Measurements from ENCODE around the gene TOMM40L. TPM values are rescaled to one million over a fixed set of nuclear protein-coding genes. Genes with fewer than 3 reads are reported as not detected.
A peak's percentile ranks its signal among the peaks of the same experiment; 100 is the strongest.
"Not testable (repeated sequence)": the region's sequence is repeated elsewhere in the genome, so short reads cannot be mapped to it uniquely, and the experiment has no call there.

TOMM40L gene
- total RNA-seq, 1 donor, result 10.0 TPM

GRCh38 chr1:161223805-161224694 lies 1.8 kb upstream of the TOMM40L start:
- Histone ChIP-seq H3K27me3 (ENCODE audit: insufficient read depth, low read length) (no peaks in the 10 kb centered on the region), H3K9me3 (ENCODE audit: low read depth, low read length) (no peaks in the 10 kb centered on the region), H3K4me1 (ENCODE audit: insufficient read depth, low read length) (peaks cover 53% of the 10 kb centered on the region), H3K4me3 (ENCODE audit: low read length) (no peak overlapping the region)

GRCh38 chr1:161224695-161225087 lies 1.2 kb upstream of the TOMM40L start:
- not testable (repeated sequence) for H3K27me3 ChIP-seq (ENCODE audit: insufficient read depth, low read length); H3K9me3 ChIP-seq (ENCODE audit: low read depth, low read length); H3K4me3 ChIP-seq (ENCODE audit: low read length)
- peaks cover 47% of the 10 kb centered on the region for H3K4me1 ChIP-seq (ENCODE audit: insufficient read depth, low read length)

- H3K4me3 ChIP-seq (ENCODE audit: low read length), result no peak overlapping the region
- H3K9me3 ChIP-seq (ENCODE audit: low read depth, low read length), result no peaks in the 10 kb centered on the region
- H3K4me1 ChIP-seq (ENCODE audit: insufficient read depth, low read length), result peaks cover 47% of the 10 kb centered on the region
- no peaks in the 10 kb centered on the region for H3K27me3 ChIP-seq (ENCODE audit: insufficient read depth, low read length)
Measured at GRCh38 chr1:161225178-161225533, 704 bp upstream of the TOMM40L start.

- Histone ChIP-seq H3K4me1 (ENCODE audit: insufficient read depth, low read length) (peaks cover 42% of the 10 kb centered on the region), H3K27me3 (ENCODE audit: insufficient read depth, low read length) (no peaks in the 10 kb centered on the region), H3K4me3 (ENCODE audit: low read length) (peak overlapping the region; percentile 47), H3K9me3 (ENCODE audit: low read depth, low read length) (no peaks in the 10 kb centered on the region)
Measured at GRCh38 chr1:161226320-161226711, 456 bp downstream of the TOMM40L start.

GRCh38 chr1:161226759-161227158 lies 899 bp downstream of the TOMM40L start:
- peaks cover 42% of the 10 kb centered on the region for H3K4me1 ChIP-seq (ENCODE audit: insufficient read depth, low read length)
- H3K4me3 ChIP-seq (ENCODE audit: low read length), result no peak overlapping the region
- no peaks in the 10 kb centered on the region for H3K9me3 ChIP-seq (ENCODE audit: low read depth, low read length)
- no peaks in the 10 kb centered on the region for H3K27me3 ChIP-seq (ENCODE audit: insufficient read depth, low read length)

- peak overlapping the region; percentile 18 for H3K4me3 ChIP-seq (ENCODE audit: low read length)
- peaks cover 42% of the 10 kb centered on the region for H3K4me1 ChIP-seq (ENCODE audit: insufficient read depth, low read length)
- no peaks in the 10 kb centered on the region for H3K9me3 ChIP-seq (ENCODE audit: low read depth, low read length)
- no peaks in the 10 kb centered on the region for H3K27me3 ChIP-seq (ENCODE audit: insufficient read depth, low read length)
Measured at GRCh38 chr1:161227196-161227871, 1.5 kb downstream of the TOMM40L start.

- Histone ChIP-seq H3K4me3 (ENCODE audit: low read length) (no peak overlapping the region), H3K4me1 (ENCODE audit: insufficient read depth, low read length) (peaks cover 42% of the 10 kb centered on the region), H3K27me3 (ENCODE audit: insufficient read depth, low read length) (no peaks in the 10 kb centered on the region), H3K9me3 (ENCODE audit: low read depth, low read length) (no peaks in the 10 kb centered on the region)
Measured at GRCh38 chr1:161228032-161228431, 2.2 kb downstream of the TOMM40L start.

- H3K9me3 ChIP-seq (ENCODE audit: low read depth, low read length), result no peaks in the 10 kb centered on the region
- H3K4me3 ChIP-seq (ENCODE audit: low read length), result no peak overlapping the region
- H3K4me1 ChIP-seq (ENCODE audit: insufficient read depth, low read length), result peaks cover 34% of the 10 kb centered on the region
- no peaks in the 10 kb centered on the region for H3K27me3 ChIP-seq (ENCODE audit: insufficient read depth, low read length)
Measured at GRCh38 chr1:161229896-161230295, 4.0 kb downstream of the TOMM40L start.

GRCh38 chr1:161230762-161231161 lies 4.9 kb downstream of the TOMM40L start:
- H3K4me1 ChIP-seq (ENCODE audit: insufficient read depth, low read length), result peaks cover 27% of the 10 kb centered on the region
- no peaks in the 10 kb centered on the region for H3K9me3 ChIP-seq (ENCODE audit: low read depth, low read length)
- no peaks in the 10 kb centered on the region for H3K27me3 ChIP-seq (ENCODE audit: insufficient read depth, low read length)
- no peak overlapping the region for H3K4me3 ChIP-seq (ENCODE audit: low read length)

GRCh38 chr1:161233102-161233501 lies 7.2 kb downstream of the TOMM40L start:
- Histone ChIP-seq H3K27me3 (ENCODE audit: insufficient read depth, low read length) (no peaks in the 10 kb centered on the region), H3K9me3 (ENCODE audit: low read depth, low read length) (no peaks in the 10 kb centered on the region), H3K4me3 (ENCODE audit: low read length) (no peak overlapping the region), H3K4me1 (ENCODE audit: insufficient read depth, low read length) (peaks cover 4% of the 10 kb centered on the region)

- H3K4me1 ChIP-seq (ENCODE audit: insufficient read depth, low read length), result no peaks in the 10 kb centered on the region
- H3K27me3 ChIP-seq (ENCODE audit: insufficient read depth, low read length), result no peaks in the 10 kb centered on the region
- H3K4me3 ChIP-seq (ENCODE audit: low read length), result no peak overlapping the region
- no peaks in the 10 kb centered on the region for H3K9me3 ChIP-seq (ENCODE audit: low read depth, low read length)
Measured at GRCh38 chr1:161235957-161236775, 10.3 kb downstream of the TOMM40L start.

GRCh38 chr1:161238039-161238473 lies 12.2 kb downstream of the TOMM40L start, which contains the start of gene NR1I3:
Gene NR1I3 (minus strand): TSS chr1:161238203. CDS start chr1:161236565, 1,638 bp downstream.
- no peaks in the 10 kb centered on the region for H3K9me3 ChIP-seq (ENCODE audit: low read depth, low read length)
- H3K4me1 ChIP-seq (ENCODE audit: insufficient read depth, low read length), result peaks cover 10% of the 10 kb centered on the region
- H3K4me3 ChIP-seq (ENCODE audit: low read length), result no peak within 1 kb of the TSS
- no peaks in the 10 kb centered on the region for H3K27me3 ChIP-seq (ENCODE audit: insufficient read depth, low read length)

GRCh38 chr1:161241682-161242081 lies 15.8 kb downstream of the TOMM40L start:
- Histone ChIP-seq H3K4me1 (ENCODE audit: insufficient read depth, low read length) (peaks cover 10% of the 10 kb centered on the region), H3K9me3 (ENCODE audit: low read depth, low read length) (no peaks in the 10 kb centered on the region), H3K27me3 (ENCODE audit: insufficient read depth, low read length) (no peaks in the 10 kb centered on the region), H3K4me3 (ENCODE audit: low read length) (no peak overlapping the region)

- no peaks in the 10 kb centered on the region for H3K27me3 ChIP-seq (ENCODE audit: insufficient read depth, low read length)
- H3K9me3 ChIP-seq (ENCODE audit: low read depth, low read length), result no peaks in the 10 kb centered on the region
Measured at GRCh38 chr1:161242313-161242712, 16.5 kb downstream of the TOMM40L start.

GRCh38 chr1:161244888-161245287 lies 19.0 kb downstream of the TOMM40L start:
- H3K27me3 ChIP-seq (ENCODE audit: insufficient read depth, low read length), result no peaks in the 10 kb centered on the region
- H3K4me3 ChIP-seq (ENCODE audit: low read length), result no peak overlapping the region
- peaks cover 10% of the 10 kb centered on the region for H3K4me1 ChIP-seq (ENCODE audit: insufficient read depth, low read length)
- H3K9me3 ChIP-seq (ENCODE audit: low read depth, low read length), result no peaks in the 10 kb centered on the region

More at GRCh38 chr1:161242313-161242712, 16.5 kb downstream of the TOMM40L start:
- Histone ChIP-seq H3K4me1 (ENCODE audit: insufficient read depth, low read length) (peaks cover 10% of the 10 kb centered on the region), H3K4me3 (ENCODE audit: low read length) (no peak overlapping the region)
